ENCODE measurements around the gene SPIC. TPM values are rescaled to one million over a fixed set of nuclear protein-coding genes. Genes with fewer than 3 reads are reported as not detected.

Gene SPIC
- total and polyA plus RNA-seq, 2 of the 8 experiments (the other 6 are each of a cell fraction or from before 2014, with no cell fraction given): not detected

GRCh38 chr12:101439236-101439635, 35.9 kb upstream of the SPIC start (continued):
- no peak for TF ChIP-seq CHD7 (IDR thresholded peaks at IDR 0.05; ENCODE audit: insufficient replicate concordance, low read length)
- TF ChIP-seq JUND (IDR thresholded peaks at IDR 0.05; ENCODE audit: low read length): no peak
- no peak for TF ChIP-seq ZNF274 (IDR thresholded peaks at IDR 0.05; ENCODE audit: borderline replicate concordance, extremely low read depth, low read length)
- no peak for TF ChIP-seq BCL11A (IDR thresholded peaks at IDR 0.05; ENCODE audit: low read depth in 2 of 2, low read length in 2 of 2)
